Mesendoderm (in vitro differentiated cells): ENCODE results near the gene NIBAN1. TPM values are rescaled to one million over a fixed set of nuclear protein-coding genes. Genes with fewer than 3 reads are reported as not detected.

ENCODE experiments used
- DNase-seq: peaks from one replicate; pipeline ENCODE4 v3.0.0; 2013
- H2AK5ac ChIP-seq: 2 replicates; pipeline ENCODE4 v1.6.1; 2013; ENCODE audit warnings: low read length, inconsistent platforms
- H2BK120ac ChIP-seq: 2 replicates; pipeline ENCODE4 v1.6.1; 2013; ENCODE audit warnings: low read depth, mild to moderate bottlenecking, low read length, moderate library complexity, mixed read lengths
- H2BK15ac ChIP-seq: replicated peaks from 2 replicates; pipeline ENCODE4 v1.6.1; 2013; ENCODE audit warnings: low read depth, mild to moderate bottlenecking, moderate library complexity
- H2BK5ac ChIP-seq: 2 replicates; pipeline ENCODE4 v1.6.1; 2013; ENCODE audit warnings: low read length, inconsistent platforms
- H3K18ac ChIP-seq: 2 replicates; pipeline ENCODE4 v1.6.1; 2013; ENCODE audit warnings: mild to moderate bottlenecking, low read length, mixed read lengths
- H3K23ac ChIP-seq: one replicate; pipeline ENCODE4 v1.6.1; 2013; ENCODE audit warnings: low read length
- H3K27ac ChIP-seq: 2 replicates; pipeline ENCODE4 v1.5.1; 2013; ENCODE audit warnings: low read depth, mild to moderate bottlenecking, inconsistent platforms, low read length, moderate library complexity
- H3K27me3 ChIP-seq: 2 replicates; pipeline ENCODE4 v1.6.1; 2013; ENCODE audit warnings: low read length, control low read depth, mild to moderate bottlenecking, inconsistent platforms; ENCODE audit not compliant: insufficient read depth, poor library complexity
- H3K36me3 ChIP-seq: 2 replicates; pipeline ENCODE4 v1.6.1; 2013; ENCODE audit warnings: low read length, inconsistent platforms; ENCODE audit not compliant: control insufficient read depth, insufficient read depth
- H3K4ac ChIP-seq: one replicate; pipeline ENCODE4 v1.6.1; 2013; ENCODE audit warnings: low read depth, mild to moderate bottlenecking, low read length, moderate library complexity
- H3K4me1 ChIP-seq: 2 replicates; pipeline ENCODE4 v1.6.1; 2013; ENCODE audit warnings: low read depth, low read length, inconsistent platforms; ENCODE audit not compliant: control insufficient read depth
- H3K4me2 ChIP-seq: 2 replicates; pipeline ENCODE4 v1.6.1; 2013; ENCODE audit warnings: low read length
- H3K4me3 ChIP-seq: 2 replicates; pipeline ENCODE4 v1.5.1; 2013; ENCODE audit warnings: mild to moderate bottlenecking, low read length
- H3K56ac ChIP-seq: one replicate; pipeline ENCODE4 v1.6.1; 2013; ENCODE audit warnings: low read length
- H3K79me1 ChIP-seq: 2 replicates; pipeline ENCODE4 v1.6.1; 2013; ENCODE audit warnings: low read length, inconsistent platforms
- H3K79me2 ChIP-seq: 2 replicates; pipeline ENCODE4 v1.6.1; 2013; ENCODE audit warnings: mild to moderate bottlenecking, low read length; ENCODE audit not compliant: control insufficient read depth, insufficient read depth
- H3K9ac ChIP-seq: 2 replicates; pipeline ENCODE4 v1.6.1; 2013; ENCODE audit warnings: low read length, inconsistent platforms
- H4K5ac ChIP-seq: one replicate; pipeline ENCODE4 v1.6.1; 2013; ENCODE audit warnings: low read length
- H4K8ac ChIP-seq: one replicate; pipeline ENCODE4 v1.6.1; 2013; ENCODE audit warnings: low read depth, mild to moderate bottlenecking, control low read depth, low read length, moderate library complexity
- WGBS: extraction: QIAGEN DNeasy Blood & Tissue Kit; methylation state at CpG from one replicate; pipeline ENCODE4 v1.1.7; 2013; ENCODE audit warnings: low lambda C conversion rate, missing lambda C conversion rate; ENCODE audit not compliant: insufficient coverage; ENCODE audit errors: extremely low coverage; 5-methylcytosine and 5-hydroxymethylcytosine counted together
- polyA plus RNA-seq, 2 experiments: library from polyadenylated mRNA; stranded (reverse); fragments of 200-250 nt; gene quantifications; one replicate each; pipeline ENCODE4 v1.2.3, GENCODE V29; 2013

Gene NIBAN1
- polyA plus RNA-seq (2013, experiment 1 of 2): 5.1 TPM
- 5.5 TPM for polyA plus RNA-seq (2013, experiment 2 of 2)

- Histone ChIP-seq H2BK120ac (no peak within 1 kb of the TSS), H3K79me2 (no peaks in the 10 kb centered on the region), H4K5ac (no peak within 1 kb of the TSS), H3K56ac (peak within 1 kb of the TSS; percentile 63), H3K36me3 (no peaks in the 10 kb centered on the region), H3K4me3 (peak within 1 kb of the TSS; percentile 37), H3K4me2 (peak within 1 kb of the TSS; percentile 62), H3K9ac (peak within 1 kb of the TSS; percentile 55), H3K23ac (peak within 1 kb of the TSS; percentile 7), H3K18ac (peak within 1 kb of the TSS; percentile 35), H4K8ac (no peak within 1 kb of the TSS), H2BK5ac (no peak within 1 kb of the TSS), H2AK5ac (no peak within 1 kb of the TSS), H2BK15ac (no peak within 1 kb of the TSS), H3K27ac (no peak within 1 kb of the TSS), H3K79me1 (no peaks in the 10 kb centered on the region), H3K4me1 (no peaks in the 10 kb centered on the region), H3K27me3 (peaks cover 4% of the 10 kb centered on the region), H3K4ac (no peak within 1 kb of the TSS)
- peak; percentile 85 for DNase-seq
- WGBS: no CpG with 5 or more reads among the region's 70 CpGs
These were observed at the start of gene NIBAN1 for GRCh38 chr1:184974056-184974836. TSS of gene NIBAN1 (minus strand) at chr1:184974508. CDS start at chr1:184974356, 152 bp downstream.

GRCh38 chr1:185017966-185018365, 43.7 kb upstream of the NIBAN1 start:
- H3K4me3 ChIP-seq: no peak overlapping the region
- no peak overlapping the region for H3K4me2 ChIP-seq
- H2AK5ac ChIP-seq: no peak overlapping the region
- no peak overlapping the region for H2BK5ac ChIP-seq
- H3K79me1 ChIP-seq: no peaks in the 10 kb centered on the region
- no peaks in the 10 kb centered on the region for H3K79me2 ChIP-seq
- no peaks in the 10 kb centered on the region for H3K27me3 ChIP-seq
- H3K18ac ChIP-seq: no peak overlapping the region
- WGBS: no CpG with 5 or more reads among the region's 3 CpGs
- no peaks in the 10 kb centered on the region for H3K4me1 ChIP-seq
- no peak overlapping the region for H3K9ac ChIP-seq
- no peak overlapping the region for H3K4ac ChIP-seq
- no peak overlapping the region for H3K23ac ChIP-seq
- no peak overlapping the region for H4K5ac ChIP-seq
- no peak overlapping the region for H3K27ac ChIP-seq
- H4K8ac ChIP-seq: no peak overlapping the region
- no peaks in the 10 kb centered on the region for H3K36me3 ChIP-seq
- no peak overlapping the region for H2BK15ac ChIP-seq
- DNase-seq: no peak
- H2BK120ac ChIP-seq: no peak overlapping the region
- H3K56ac ChIP-seq: no peak overlapping the region

- no peak overlapping the region for H2AK5ac ChIP-seq
- H3K79me1 ChIP-seq: no peaks in the 10 kb centered on the region
- H3K4me2 ChIP-seq: no peak overlapping the region
- H3K4ac ChIP-seq: no peak overlapping the region
- H3K4me1 ChIP-seq: no peaks in the 10 kb centered on the region
- H3K36me3 ChIP-seq: no peaks in the 10 kb centered on the region
- no peak for DNase-seq
- no peak overlapping the region for H2BK120ac ChIP-seq
- H3K27me3 ChIP-seq: no peaks in the 10 kb centered on the region
- no peak overlapping the region for H2BK15ac ChIP-seq
- no peak overlapping the region for H3K56ac ChIP-seq
- H3K18ac ChIP-seq: no peak overlapping the region
- no peak overlapping the region for H2BK5ac ChIP-seq
- H4K8ac ChIP-seq: no peak overlapping the region
- no peak overlapping the region for H4K5ac ChIP-seq
- H3K9ac ChIP-seq: no peak overlapping the region
- no CpG with 5 or more reads among the region's 2 CpGs for WGBS
- no peak overlapping the region for H3K4me3 ChIP-seq
- no peak overlapping the region for H3K23ac ChIP-seq
- no peaks in the 10 kb centered on the region for H3K79me2 ChIP-seq
- H3K27ac ChIP-seq: no peak overlapping the region
These were observed 43.0 kb upstream of the NIBAN1 start for GRCh38 chr1:185017338-185017737.

GRCh38 chr1:185016880-185017279, 42.6 kb upstream of the NIBAN1 start:
- no peaks in the 10 kb centered on the region for H3K79me1 ChIP-seq
- no peak overlapping the region for H3K27ac ChIP-seq
- H3K9ac ChIP-seq: no peak overlapping the region
- no peak overlapping the region for H3K18ac ChIP-seq
- H4K8ac ChIP-seq: no peak overlapping the region
- no peak overlapping the region for H3K56ac ChIP-seq
- no peaks in the 10 kb centered on the region for H3K36me3 ChIP-seq
- WGBS: no CpG with 5 or more reads among the region's 2 CpGs
- no peak overlapping the region for H2BK15ac ChIP-seq
- H3K4me3 ChIP-seq: no peak overlapping the region
- no peak overlapping the region for H3K4me2 ChIP-seq
- no peaks in the 10 kb centered on the region for H3K79me2 ChIP-seq
- no peak overlapping the region for H2AK5ac ChIP-seq
- no peak overlapping the region for H3K23ac ChIP-seq
- no peak for DNase-seq
- no peak overlapping the region for H3K4ac ChIP-seq
- H3K27me3 ChIP-seq: no peaks in the 10 kb centered on the region
- H2BK5ac ChIP-seq: no peak overlapping the region
- no peak overlapping the region for H4K5ac ChIP-seq
- H3K4me1 ChIP-seq: no peaks in the 10 kb centered on the region
- no peak overlapping the region for H2BK120ac ChIP-seq

GRCh38 chr1:185015631-185016030, 41.3 kb upstream of the NIBAN1 start:
- H2AK5ac ChIP-seq: no peak overlapping the region
- no peak overlapping the region for H3K18ac ChIP-seq
- no peak overlapping the region for H3K4me2 ChIP-seq
- H3K4ac ChIP-seq: no peak overlapping the region
- H3K23ac ChIP-seq: no peak overlapping the region
- no peaks in the 10 kb centered on the region for H3K79me2 ChIP-seq
- no peak overlapping the region for H2BK120ac ChIP-seq
- no peaks in the 10 kb centered on the region for H3K4me1 ChIP-seq
- H3K56ac ChIP-seq: no peak overlapping the region
- H2BK5ac ChIP-seq: no peak overlapping the region
- no peaks in the 10 kb centered on the region for H3K79me1 ChIP-seq
- H3K27me3 ChIP-seq: no peaks in the 10 kb centered on the region
- no peak overlapping the region for H3K9ac ChIP-seq
- no peak overlapping the region for H2BK15ac ChIP-seq
- no peak overlapping the region for H3K27ac ChIP-seq
- H3K4me3 ChIP-seq: no peak overlapping the region
- H4K8ac ChIP-seq: no peak overlapping the region
- WGBS: no CpG with 5 or more reads among the region's 3 CpGs
- no peak overlapping the region for H4K5ac ChIP-seq
- no peaks in the 10 kb centered on the region for H3K36me3 ChIP-seq
- no peak for DNase-seq

- Histone ChIP-seq H4K5ac (no peak overlapping the region), H3K56ac (no peak overlapping the region), H2AK5ac (no peak overlapping the region), H3K9ac (no peak overlapping the region), H2BK15ac (no peak overlapping the region), H2BK120ac (no peak overlapping the region), H3K27me3 (no peaks in the 10 kb centered on the region), H3K27ac (no peak overlapping the region), H3K4me2 (no peak overlapping the region), H3K79me2 (no peaks in the 10 kb centered on the region), H3K23ac (no peak overlapping the region), H4K8ac (no peak overlapping the region), H2BK5ac (no peak overlapping the region), H3K4me3 (no peak overlapping the region), H3K18ac (no peak overlapping the region), H3K4me1 (no peaks in the 10 kb centered on the region), H3K36me3 (no peaks in the 10 kb centered on the region), H3K79me1 (no peaks in the 10 kb centered on the region), H3K4ac (no peak overlapping the region)
- WGBS: no CpG with 5 or more reads among the region's 3 CpGs
- no peak for DNase-seq
These were observed 40.6 kb upstream of the NIBAN1 start for GRCh38 chr1:185014941-185015340.
